Stimulated activated CD4-positive, alpha-beta T cell treated with anti-CD3 and anti-CD28 coated beads, Interleukin-4, amount 100 ng/mL, for 4 hours (primary cell): ENCODE measurements around the gene POLR2H.

Source experiments
- DNase-seq, 2 experiments: peaks; one replicate each; pipeline ENCODE4 v3.0.0-alpha.2; 2020

POLR2H gene

DNA sequence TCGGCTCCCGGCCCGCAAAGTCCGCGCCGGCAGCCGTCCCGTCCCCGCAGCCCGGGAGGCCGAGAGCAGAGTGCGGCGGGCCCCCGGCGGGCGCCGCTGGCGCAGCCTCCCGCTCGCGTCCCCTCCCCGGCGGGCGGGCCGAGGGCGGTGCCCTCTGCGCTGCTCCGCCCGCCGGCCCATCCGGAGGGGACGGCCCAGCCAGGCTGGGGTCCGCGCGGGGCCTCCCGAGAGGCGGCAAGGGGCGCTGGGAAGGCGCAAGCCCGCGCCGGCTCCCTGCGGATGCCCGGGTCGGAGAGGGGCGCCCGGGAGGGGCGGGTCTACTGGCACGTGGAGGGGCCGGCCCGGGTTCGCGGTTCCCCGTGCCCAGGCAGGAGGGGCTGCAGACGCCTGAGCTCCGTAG lies at the start of gene POLR2H, which contains the start of gene CLCN2:
Gene POLR2H (plus strand): TSS at position 179 of the 400 bp plus-strand sequence. CDS start 1,783 bp downstream, outside the sequence.
Gene CLCN2 (minus strand): TSS at position 74 of the 400 bp plus-strand sequence. CDS start 126 bp downstream, outside the sequence.
- DNase-seq, result peak; percentile 27 to 60

DNA sequence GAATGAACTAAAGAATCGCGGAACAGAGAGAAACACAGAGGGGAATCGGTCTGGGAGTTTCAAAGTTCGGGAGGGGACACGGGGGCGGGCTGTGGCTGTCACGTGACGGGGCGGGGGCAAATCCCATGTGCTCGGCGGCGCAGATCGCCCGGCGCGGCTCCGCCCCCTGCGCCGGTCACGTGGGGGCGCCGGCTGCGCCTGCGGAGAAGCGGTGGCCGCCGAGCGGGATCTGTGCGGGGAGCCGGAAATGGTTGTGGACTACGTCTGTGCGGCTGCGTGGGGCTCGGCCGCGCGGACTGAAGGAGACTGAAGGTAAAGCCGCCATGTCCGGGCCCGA lies 47.2 kb upstream of the POLR2H start, which contains the start of gene EIF4G1:
Gene EIF4G1 (plus strand): TSS at position 244 of the 337 bp plus-strand sequence. CDS start 1,191 bp downstream, outside the sequence.
- peak; percentile 90 to 93 for DNase-seq

GRCh38 chr3:184314700-184315542 lies 46.6 kb upstream of the POLR2H start:
- peak; percentile 59 to 65 for DNase-seq

DNA sequence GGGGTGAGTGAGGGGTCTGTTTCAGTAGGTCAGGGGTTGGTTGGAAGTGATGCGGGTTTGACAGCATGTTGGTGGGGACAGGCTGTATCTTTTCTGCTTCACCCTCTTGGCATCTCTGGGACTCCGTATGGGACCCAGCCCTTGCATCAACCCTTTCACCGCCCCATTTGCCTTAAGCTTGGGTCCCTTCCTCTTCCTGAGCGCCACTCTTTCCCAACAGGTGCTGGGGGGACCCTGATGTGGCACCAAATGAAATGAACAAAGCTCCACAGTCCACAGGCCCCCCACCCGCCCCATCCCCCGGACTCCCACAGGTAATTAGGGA lies 46.0 kb upstream of the POLR2H start:
- no peak for DNase-seq

DNA sequence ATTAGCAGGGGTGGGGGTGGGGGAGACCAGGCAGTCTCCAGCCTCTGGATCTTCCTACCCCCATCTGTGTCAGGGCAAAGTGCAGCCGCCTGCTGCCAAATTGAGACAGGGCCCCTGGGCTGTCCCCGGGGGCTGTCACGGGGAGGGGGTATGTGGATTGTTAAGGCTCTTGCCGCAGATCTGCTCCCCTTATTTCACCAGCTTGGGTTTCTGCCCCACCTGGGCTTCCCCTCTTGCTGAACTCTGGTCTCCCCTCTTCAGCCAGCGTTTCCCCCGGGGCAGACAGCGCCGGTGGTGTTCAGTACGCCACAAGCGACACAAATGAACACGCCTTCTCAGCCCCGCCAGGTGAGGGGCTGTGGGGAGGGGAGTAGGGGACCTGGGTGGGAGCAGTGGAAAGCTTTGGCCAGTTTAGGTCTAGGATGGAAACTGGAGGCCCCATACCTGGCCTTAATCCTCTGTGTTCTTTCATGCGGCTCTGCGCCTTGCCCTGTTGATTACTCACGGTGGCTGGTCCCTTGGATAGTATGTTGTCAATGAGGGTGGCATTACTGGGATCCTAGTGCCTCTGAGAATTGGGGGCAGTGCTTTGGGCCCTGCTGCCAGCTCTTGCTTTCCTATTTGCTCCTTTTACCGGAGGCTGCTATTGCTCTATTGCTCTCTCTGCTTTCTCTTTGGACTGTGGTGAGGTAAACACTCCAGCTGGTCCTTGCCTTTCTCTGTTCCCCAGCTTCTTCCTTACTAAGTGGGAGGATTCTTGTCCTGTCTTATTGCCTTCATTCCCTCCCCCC lies 45.4 kb upstream of the POLR2H start:
- DNase-seq, result no peak

- no peak for DNase-seq
Measured at GRCh38 chr3:184316792-184317191, 44.7 kb upstream of the POLR2H start.

- DNase-seq, result no peak
Measured at GRCh38 chr3:184317201-184317600, 44.3 kb upstream of the POLR2H start.

- DNase-seq, result peak; percentile 54 to 68
Measured at GRCh38 chr3:184320104-184320445, 41.4 kb upstream of the POLR2H start.

DNA sequence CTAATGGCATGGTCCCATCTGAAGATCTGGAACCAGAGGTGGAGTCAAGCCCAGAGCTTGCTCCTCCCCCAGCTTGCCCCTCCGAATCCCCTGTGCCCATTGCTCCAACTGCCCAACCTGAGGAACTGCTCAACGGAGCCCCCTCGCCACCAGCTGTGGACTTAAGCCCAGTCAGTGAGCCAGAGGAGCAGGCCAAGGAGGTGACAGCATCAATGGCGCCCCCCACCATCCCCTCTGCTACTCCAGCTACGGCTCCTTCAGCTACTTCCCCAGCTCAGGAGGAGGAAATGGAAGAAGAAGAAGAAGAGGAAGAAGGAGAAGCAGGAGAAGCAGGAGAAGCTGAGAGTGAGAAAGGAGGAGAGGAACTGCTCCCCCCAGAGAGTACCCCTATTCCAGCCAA lies 39.8 kb upstream of the POLR2H start:
- DNase-seq, result no peak

GRCh38 chr3:184322731-184323487 lies 38.6 kb upstream of the POLR2H start:
- no peak for DNase-seq

DNA sequence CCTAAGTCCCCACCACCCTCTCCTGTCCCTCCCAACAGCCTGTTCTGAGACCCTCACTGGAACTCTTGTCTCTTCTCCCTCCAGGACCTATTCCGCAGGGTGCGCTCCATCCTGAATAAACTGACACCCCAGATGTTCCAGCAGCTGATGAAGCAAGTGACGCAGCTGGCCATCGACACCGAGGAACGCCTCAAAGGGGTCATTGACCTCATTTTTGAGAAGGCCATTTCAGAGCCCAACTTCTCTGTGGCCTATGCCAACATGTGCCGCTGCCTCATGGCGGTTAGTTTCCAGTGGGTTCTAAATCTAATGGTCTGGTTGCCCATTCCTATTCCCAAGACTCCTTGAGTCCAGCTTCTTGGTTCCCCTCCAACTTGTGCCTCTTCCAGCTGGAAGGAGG lies 37.8 kb upstream of the POLR2H start:
- DNase-seq, result no peak

GRCh38 chr3:184325269-184325668 lies 36.2 kb upstream of the POLR2H start:
- DNase-seq, result no peak

GRCh38 chr3:184325715-184326369 lies 35.7 kb upstream of the POLR2H start:
- DNase-seq, result peak; percentile 36 to 69

DNA sequence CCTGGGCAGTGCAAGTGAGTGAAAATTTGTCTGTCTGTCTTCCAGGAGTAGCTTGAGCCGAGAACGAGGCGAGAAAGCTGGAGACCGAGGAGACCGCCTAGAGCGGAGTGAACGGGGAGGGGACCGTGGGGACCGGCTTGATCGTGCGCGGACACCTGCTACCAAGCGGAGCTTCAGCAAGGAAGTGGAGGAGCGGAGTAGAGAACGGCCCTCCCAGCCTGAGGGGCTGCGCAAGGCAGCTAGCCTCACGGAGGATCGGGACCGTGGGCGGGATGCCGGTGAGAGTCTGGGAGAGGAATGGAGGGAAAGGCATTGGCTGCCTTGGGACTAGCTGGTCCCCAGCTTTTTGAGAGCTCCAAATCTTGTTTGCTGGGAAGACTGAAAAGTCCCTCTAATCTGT lies 34.3 kb upstream of the POLR2H start:
- no peak for DNase-seq

- DNase-seq, result no peak
Measured at GRCh38 chr3:184328516-184328915, 33.0 kb upstream of the POLR2H start.

DNA sequence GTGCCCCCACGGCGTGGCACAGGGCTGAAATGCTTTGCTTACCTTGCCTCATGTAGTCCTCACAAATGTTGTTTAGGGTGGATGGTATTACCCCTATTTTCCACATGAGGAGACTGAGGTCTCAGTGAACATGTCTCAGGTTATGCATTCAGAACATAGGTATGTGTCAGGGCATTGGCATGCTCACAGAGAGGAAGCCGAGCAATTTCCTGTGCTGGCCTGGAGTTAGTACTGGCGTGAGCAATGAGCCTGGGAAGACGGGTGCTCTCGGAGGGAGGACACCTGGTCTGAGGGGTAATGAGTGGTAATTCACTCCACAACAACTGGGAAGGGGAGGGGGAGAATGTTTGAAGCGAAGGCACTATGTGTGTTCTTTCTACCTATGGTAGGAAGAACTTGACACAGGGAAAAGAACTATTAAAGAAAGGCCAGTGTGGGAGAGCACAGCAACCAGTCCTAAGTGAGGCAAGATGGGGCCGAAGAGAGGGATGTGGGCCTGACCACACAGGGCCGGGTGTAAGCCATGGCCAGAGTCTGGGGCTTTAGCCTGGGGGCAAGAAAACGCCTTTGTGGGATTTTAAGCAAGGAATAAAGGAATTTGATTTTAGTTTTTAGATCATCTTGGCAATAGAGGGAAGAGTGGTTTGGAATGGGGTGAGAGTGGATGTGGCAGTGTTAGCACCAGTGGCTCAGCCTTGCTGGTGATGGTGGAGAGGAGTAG lies 29.0 kb upstream of the POLR2H start:
- DNase-seq, result no peak

GRCh38 chr3:184333190-184333589 lies 28.3 kb upstream of the POLR2H start:
- DNase-seq, result no peak

DNA sequence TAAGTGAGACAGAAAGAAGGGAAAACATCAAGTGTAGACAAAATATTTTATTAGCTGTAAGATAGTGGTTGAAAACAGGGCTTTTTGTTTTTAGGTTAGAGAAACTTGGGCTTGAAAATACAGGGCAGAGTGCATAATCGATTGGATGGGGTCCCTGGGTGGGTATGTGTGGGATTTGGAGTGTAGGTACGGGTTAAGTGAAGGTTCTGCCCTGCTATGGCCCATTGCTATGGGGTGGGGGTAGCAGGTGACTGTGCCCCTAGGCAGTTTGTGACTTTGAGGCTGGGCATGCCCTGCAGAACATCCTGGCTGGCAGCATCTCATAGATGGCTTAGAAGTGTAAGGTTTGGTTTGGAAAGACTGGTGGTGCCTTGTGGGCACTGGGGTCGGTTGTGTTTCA lies 27.8 kb upstream of the POLR2H start:
- DNase-seq, result no peak

DNA sequence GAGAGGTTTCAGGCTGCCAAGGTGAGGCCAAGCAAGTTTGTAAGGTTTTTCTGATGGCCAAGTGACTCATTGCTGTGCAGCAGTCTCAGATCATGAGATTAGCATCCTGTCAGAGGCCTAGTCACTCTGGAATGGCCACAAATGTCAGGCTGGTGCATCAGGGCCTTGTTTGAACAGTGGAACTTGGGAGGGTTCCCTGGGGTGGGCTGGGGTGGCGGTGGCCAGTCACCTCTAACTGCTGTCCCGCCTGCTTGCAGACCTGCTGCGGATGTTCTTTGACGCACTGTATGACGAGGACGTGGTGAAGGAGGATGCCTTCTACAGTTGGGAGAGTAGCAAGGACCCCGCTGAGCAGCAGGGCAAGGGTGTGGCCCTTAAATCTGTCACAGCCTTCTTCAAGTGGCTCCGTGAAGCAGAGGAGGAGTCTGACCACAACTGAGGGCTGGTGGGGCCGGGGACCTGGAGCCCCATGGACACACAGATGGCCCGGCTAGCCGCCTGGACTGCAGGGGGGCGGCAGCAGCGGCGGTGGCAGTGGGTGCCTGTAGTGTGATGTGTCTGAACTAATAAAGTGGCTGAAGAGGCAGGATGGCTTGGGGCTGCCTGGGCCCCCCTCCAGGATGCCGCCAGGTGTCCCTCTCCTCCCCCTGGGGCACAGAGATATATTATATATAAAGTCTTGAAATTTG lies 26.9 kb upstream of the POLR2H start:
- peak in 1 of 2 experiments; percentile 41 for DNase-seq

DNA sequence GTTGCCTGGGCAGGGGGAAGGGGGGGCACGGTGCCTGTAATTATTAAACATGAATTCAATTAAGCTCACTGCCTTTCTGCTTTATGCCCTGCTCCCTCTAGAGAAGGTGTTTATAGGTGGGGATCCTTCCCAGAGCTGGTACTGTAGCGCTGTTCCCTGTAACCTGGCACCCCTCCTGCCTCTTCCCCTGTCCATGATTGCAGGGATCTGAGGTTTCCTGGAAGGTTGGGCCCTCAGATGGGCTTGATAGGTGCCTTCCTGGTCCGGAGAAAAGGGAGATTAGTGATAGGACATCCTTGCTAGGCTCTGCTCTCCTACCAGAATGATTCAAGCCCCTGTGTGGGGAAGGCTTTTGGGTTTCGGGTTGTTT lies 26.2 kb upstream of the POLR2H start:
- DNase-seq, result no peak
